GM21619 (cell line): ENCODE results near the gene NMBR.
"Not testable (repeated sequence)": the region's sequence is repeated elsewhere in the genome, so short reads cannot be mapped to it uniquely, and the experiment has no call there.

Source experiments
- ATAC-seq: cut with Tn5 transposase; IDR thresholded peaks from one replicate; pipeline ENCODE4 v1.9.1; 2021; ENCODE audit not compliant: unreplicated experiment

The NMBR gene

DNA sequence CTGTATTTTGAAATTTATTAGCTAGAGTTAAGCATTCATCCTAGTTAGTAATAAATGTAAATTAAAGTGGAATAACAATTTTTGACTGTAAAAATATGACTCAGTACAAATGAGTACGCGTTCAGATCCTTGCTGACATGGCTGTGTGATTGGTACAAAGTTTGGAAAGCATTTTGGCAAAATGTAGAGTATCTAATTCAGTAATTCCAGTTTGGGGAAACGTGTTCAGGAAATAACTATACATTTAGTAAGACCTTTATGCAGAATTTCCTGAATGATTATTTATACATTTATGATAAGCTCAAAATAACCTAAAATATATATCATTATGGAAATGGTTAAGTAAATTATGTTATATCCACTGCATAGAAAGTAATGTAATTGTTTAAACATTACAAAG is 8.2 kb upstream of the NMBR start:
- ATAC-seq, result no peak

DNA sequence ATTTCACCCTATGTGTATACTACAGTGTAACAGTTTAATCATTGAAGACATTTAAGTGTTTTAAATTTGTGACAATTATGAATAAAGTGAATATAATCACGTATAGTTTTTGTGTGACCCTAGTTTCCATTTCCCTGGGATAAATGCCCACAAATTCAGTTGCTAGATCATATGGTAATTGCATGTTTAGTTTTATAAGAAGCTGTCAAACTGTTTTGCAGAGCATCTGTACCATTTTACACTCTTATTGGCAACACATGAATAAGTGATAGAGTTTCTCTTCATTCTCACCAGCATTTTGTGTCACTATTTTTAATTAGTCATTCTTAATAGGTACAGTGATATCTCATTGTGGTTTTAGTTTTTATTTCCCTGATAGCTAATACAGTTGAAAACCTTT is 7.4 kb upstream of the NMBR start:
- ATAC-seq, result no peak

DNA sequence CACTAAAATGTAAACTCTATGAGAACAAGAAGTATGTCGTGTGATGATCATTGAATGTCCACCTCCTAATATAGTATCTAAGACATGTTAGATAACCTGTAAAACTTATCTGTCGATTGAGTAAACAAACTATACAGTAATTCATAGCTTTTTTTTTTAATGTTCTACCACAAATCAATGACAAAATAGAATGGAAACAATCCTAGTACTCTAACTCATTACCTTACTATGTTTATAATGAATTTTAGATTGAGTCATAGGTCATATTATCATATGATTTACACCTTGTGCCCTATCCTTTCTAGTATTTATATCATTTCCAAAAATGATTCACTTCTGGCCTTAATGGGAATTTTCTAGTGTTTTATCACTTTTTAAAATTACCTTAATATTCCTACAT is 6.3 kb upstream of the NMBR start:
- no peak for ATAC-seq

DNA sequence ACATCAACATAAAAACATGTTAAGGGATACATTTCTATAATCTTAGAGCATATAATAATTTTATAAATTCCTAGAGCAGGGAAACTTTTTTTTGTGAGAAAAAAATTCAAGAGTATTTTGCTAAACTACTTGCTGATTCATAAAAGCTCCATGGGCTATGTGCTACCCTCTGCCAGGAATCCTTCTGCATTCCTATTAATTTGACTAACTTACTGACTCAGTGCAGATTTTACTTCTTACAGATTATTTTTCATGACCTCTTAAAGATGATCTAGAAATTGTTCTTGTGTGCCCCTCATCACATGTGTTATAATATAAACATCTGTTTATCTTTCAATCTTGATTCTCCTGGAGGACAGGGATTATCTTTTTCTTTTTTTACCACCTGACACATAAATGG is 5.8 kb upstream of the NMBR start:
- ATAC-seq, result no peak

DNA sequence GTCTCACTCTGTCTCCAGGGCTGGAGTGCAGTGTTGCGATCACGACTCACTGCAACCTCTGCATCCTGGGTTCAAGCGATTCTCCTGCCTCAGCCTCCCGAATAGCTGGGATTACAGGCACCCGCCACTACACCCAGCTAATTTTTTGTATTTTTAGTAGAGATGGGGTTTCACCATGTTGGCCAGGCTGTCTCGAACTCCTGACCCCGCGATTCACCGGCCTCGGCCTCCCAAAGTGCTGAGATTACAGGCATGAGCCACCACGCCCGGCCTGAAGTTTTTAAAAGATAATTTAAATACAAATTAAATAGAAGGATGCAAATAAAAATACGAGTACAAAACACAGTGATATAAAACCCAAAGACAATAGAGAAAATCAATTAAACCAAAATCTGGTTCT is 5.4 kb downstream of the NMBR start:
- ATAC-seq, result not testable (repeated sequence)

DNA sequence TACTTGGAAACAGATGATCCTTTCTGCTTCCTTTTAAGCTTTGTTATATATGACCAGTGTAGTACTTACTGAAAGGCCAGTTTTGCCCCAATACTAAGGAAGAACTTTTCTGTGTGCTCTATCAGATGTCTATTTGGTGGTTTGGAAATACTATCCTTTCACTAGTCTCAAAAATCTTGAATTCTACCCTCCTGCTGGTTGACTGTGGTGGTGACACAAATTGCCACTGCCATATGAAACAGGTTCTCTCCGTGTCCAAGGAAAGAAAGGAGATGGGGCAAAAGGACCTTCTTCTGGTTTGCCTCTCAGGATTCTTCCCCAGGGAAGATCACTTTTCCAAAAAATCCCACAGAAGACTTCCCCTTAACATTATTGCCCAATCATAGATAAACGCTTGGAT is 8.0 kb downstream of the NMBR start:
- no peak for ATAC-seq

DNA sequence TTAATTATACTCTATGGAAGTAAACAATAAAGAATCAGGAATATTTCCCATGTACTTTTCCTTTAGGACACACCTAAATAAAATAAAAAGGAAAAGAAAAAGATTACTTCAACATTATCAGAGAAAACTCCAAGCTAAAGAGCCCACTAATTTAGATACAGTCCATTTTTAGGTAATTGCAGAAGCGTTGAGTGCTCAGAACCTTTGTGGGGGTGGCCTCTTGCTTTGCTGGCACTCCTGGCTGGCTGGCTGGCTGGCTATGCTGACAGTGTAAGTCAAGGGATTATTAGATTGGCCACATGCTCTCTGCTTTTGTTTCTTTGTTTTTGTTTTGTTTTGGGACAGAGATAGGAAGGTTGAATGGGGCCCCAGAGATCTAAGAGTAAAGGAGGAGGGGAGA is 14.3 kb downstream of the NMBR start, which contains the start of gene GJE1:
Gene GJE1 (plus strand): TSS at position 301 of the 400 bp plus-strand sequence. CDS start 234 bp downstream, outside the sequence.
- ATAC-seq, result no peak

DNA sequence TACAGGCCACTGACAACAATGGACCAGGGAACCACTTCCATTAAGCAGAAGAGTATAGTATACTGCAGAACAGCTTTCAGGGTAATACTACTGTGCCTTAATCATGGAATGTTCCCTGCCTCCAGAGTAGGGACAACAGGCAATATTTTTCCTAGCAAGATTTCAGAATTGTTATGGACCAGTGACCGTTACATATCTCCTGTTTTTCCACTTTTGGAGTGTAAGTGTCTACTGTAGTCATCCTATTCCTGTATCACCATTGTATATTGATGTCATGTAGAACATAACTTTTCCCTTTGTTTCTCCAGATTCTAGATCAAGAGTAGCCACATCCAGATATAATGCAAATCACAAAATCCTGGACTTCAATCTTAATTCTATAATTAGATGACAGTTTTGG is 16.1 kb downstream of the NMBR start:
- no peak for ATAC-seq

DNA sequence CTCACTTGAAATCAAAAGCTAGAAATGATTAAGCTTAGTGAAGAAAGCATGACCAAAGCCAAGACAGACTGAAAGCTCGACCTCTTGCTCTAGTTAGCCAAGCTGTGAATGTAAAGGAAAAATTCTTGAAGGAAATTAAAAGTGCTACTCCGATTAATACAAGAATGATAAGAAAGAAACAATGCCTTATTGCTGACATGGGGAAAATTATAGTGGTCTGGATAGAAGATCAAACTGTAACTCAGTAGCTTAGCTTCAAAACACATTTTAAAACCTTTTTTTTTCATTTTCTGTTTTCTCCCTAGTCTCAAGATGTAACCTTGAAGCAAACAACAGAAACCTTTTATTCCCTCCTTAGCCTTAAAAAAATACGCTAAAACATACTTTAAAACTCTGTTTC is 25.6 kb downstream of the NMBR start:
- no peak for ATAC-seq

DNA sequence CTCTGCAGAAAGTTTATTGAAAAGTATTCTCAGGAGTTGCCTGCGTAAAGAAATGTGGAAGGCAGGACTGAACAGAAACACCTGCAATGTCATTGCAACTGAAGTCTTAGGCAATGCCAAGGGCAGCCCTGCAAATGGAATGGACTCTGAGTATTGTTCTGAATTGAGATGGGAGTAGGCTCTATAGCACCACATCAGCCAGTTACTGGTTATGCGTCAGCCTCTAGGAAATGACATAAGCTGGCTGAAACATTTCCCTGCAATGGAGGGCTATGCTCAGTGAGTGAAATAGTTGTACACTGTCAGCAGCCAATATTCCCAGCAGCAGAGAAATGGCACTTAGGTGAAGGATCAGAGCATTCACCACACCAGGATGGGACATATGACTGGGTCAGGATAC is 28.0 kb downstream of the NMBR start:
- no peak for ATAC-seq

DNA sequence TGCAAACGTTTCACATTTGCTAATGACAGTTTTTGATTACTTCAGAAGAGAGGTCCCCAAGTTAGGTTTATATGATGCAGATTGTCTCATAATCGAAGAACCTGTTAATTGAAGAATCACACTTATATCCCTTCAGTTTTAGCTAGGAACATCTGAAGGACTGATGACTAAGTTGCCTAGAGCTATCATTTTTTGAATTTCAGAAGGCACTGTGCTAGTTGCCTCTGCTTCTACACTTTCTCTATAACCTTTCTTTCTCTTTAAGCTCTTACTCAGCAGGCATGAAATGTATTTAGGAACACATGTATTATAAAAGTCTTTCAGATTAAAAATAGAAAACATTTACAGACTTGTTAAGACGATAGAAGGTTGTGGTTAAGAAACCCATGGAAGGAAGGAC is 28.6 kb downstream of the NMBR start:
- no peak for ATAC-seq

DNA sequence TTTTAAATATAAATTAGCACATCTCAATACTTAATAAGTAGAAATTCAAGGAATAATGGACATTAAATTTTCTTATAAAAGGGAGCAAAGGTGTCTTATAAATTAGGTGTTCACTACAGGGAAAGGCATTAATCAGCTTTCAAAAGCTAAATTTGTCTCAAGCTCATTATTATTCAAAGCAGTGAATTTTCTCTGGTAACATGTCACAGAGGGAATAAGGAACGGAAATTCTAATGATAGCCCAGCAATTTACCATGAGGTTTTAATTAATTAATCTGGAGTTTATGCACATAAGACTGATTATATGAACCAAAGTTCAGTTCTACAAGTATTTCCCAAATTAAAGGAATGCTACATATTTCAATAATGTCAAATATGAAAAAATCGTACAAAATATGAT is 29.6 kb downstream of the NMBR start:
- ATAC-seq, result no peak

DNA sequence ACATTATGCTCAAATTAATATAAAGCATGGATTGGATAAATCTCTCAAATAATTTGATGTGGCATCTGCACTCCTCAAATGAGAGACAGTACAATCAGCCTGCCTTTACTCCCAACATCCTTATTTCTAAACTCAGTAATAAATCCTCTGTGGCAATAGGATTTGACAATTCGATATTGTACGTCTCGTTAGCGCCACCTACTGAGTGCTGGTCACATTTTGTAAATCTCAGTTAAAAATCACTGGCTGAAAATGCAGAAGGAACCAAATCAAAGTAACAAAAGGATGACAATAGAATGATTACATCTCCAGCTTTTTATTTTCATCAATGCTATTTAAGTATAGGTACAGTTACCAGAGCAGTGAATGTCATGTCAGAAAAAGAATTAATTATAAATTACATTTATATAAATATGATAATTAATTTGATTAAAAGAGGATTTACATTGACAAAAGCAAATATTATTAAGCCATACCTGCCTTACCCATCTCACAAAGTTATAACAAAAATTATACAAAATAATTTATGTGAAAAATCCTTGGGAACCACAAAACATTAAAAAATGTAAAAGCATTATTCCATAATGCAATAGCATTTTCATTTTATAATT is 34.4 kb downstream of the NMBR start:
- ATAC-seq, result peak; percentile 62

DNA sequence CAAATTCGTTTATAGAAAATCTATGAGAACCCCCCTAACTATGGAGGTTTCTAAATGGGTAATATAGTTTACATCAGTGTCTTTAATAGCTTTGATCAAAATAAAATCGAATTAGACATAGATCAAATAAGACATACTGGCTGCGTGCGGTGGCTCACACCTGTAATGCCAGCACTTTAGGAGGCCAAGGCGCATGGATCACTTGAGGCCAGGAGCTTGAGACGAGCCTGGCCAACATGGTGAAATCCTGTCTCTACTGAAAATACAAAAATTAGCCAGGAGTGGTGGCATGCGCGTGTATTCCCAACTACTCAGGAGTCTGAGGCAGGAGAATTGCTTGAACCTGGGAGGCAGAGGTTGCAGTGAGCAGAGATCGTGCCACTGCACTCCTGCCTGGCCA is 36.1 kb downstream of the NMBR start:
- not testable (repeated sequence) for ATAC-seq

DNA sequence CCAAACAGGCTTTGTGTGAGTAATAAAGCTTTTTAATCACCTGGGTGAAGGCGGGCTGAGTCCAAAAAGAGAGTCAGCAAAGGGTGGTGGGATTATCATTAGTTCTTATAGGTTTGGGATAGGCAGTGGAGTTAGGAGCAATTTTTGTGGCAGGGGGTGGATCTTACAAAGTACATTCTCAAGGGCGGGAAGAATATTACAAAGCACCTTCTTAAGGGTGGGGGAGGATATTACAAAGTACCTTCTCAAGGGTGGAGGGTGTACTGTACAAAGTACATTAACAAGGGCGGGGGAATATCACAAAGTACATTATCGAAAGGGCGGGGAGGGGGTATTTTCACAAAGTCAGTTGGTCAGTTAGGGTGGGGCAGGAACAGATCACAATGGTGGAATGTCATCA is 42.1 kb downstream of the NMBR start:
- not testable (repeated sequence) for ATAC-seq

DNA sequence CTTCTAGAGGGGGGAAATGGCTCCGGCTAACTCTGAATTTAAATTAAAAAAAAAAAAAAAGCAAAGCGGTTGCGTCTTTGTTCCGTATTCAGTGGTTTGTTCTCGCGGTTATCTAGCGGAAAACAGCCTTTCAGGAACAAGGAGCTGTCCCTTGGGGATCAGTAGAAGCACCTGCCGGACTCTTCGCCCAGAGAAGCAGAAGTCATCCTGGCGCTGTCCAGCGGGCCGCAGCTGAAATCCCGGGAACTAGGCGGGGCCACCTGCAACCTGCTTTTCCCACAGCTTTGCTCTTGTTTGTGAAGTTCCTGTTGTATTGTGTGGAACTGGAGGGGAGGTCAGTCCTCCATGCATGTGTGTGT is 58.1 kb downstream of the NMBR start:
- no peak for ATAC-seq

DNA sequence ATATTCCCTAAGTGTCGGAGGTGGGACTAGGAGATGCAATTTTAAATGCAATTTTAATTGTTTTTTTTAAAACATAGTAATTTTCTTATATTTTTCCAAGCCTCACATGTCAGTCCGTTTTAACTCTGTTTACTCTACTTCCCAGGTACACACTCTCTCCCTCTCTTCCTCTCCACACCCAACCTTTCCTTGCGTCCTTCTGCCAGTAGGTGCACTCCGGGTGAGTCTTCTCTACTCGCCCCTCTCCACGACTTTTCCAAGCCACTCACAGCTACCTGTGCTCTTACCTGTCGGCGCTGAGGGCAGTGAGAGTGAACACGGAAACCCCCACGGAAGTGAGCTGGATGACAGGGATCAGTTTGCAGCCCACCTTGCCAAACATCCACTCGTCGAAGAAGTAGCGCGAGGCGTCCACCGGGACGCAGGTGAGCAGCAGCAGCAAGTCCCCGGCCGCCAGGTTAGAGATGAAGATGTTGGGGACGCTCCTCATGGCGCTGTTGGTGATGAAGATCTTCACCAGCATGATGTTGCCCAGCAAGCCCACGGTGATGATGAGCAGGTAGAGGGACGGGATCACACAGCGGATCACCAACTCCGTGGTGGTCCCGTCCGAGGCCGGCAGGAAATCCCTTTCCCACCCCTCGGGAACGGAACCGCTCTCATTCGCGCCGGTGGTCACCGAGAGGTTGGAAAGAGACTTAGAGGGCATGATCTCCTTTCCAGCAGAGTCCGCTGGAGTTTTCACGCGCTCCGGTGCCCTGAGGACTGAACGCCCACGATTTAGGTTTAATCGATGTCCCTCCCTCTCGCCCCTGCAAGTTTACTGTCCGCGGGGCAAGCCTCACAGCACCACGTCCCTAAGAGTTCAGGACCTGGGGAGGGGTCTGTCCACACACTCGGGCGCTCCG is 58.7 kb downstream of the NMBR start:
- no peak for ATAC-seq

DNA sequence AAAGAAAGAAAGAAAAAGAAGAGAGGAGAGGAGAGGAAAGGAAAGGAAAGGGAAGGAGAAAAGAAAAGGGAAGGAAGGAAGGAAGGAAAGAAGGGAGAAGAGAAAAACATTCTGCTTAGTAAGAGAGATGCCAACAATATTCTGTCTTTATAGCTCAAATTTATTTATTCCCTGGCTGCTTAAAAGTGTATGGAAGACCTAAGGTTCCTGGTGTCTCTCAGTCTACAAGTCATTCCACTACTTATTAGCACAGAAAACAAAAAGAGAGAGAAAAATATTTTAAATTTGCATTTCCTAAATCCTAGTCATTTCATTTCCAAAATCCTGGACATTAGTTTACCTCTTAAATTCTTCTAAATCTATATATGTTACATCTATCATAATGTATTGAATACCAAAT is 67.8 kb downstream of the NMBR start:
- no peak for ATAC-seq

DNA sequence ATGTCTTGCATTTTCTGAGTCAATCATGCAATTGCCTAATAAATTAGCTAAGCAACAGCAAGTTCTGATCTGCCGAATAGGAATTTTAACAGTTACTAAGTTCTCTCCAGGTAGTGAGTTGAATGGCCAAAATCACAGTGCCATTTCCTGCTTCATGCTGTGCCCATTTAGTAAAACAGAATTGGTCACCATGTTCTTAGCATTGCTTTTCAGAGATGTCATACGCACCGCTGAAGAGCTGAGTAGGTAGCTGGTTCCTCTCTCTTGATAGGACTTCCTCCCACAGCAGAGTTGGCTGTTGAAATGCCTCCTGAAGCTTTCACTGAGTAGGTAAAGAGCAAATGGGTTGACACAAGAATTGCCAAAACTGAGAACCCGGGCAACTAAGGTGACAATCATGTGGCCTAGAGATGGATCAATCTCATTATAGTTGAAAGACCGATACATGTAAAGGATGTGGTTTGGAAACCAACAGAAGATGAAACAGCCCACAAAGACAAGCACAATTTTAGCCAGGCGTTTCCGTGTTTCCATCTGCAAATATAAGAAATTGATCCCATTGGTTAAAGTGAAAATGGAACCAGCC is 71.3 kb downstream of the NMBR start:
- no peak for ATAC-seq

DNA sequence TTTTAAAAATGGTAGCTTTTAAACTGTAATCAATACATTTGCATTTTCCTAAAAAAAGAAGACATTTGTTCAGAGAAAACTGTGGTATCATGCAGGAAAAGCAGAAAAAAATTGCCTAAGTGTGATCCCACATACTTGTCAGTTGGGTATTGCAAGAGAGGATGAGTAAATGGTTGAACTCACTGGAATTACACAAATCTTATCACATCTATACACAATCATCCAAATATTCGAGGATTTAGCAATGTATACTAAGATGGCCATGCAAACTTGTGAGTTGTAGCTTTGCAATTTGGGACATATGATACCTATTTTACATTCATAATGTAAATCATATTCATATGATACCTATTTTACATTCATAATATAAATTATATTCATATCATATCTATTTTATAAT is 72.4 kb downstream of the NMBR start:
- ATAC-seq, result no peak

DNA sequence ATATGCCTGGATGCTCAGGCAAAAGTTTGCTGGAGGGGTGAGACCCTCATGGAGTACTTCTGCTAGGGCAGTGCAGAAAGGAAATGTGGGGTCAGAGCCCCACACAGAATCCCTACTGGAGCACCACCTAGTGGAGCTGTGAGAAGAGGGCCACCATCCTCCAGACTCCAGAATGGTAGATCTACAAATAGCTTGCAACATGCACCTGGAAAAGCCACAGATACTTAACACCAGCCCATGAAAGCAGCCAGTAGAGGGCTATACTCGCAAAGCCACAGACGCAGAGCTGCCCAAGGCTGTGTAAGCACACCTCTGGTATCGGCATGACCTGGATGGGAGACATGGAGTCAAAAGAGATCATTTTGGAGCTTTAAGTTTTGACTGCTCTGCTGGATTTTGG is 74.9 kb downstream of the NMBR start:
- no peak for ATAC-seq

DNA sequence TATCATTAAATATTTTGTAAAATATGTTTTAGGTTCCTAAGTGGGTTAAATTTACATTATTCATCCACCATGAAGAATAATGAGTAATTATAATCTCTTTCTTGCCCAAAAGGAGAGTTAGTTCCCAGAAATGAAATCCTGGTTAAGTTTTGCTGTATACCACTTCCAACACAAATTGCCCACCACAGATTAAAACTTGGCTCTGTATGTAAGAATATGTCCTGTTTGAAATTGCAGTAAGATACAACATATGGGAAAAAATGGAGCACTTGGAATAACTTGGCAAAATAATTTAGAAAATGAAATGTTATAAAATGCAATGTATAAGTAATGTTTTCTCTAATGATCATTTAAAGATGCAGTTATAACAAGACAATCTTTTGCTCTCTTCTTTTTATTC is 78.5 kb downstream of the NMBR start:
- ATAC-seq, result no peak
